AG04450 (cell line): Measurements from ENCODE around the gene NKX6-2. TPM values are rescaled to one million over a fixed set of nuclear protein-coding genes. Genes with fewer than 3 reads are reported as not detected.

Experiments
- CTCF ChIA-PET: fragments of 300-600, 350-600 bp; formaldehyde crosslinking; extraction: SDS; loops from one replicate; lab custom pipeline; 2022; ENCODE audit warnings: antibody characterized with exemption, inconsistent platforms; lab: Charles Lee
- POLR2A ChIA-PET: fragments of 350-600 bp; formaldehyde crosslinking; extraction: SDS; loops from one replicate; lab custom pipeline; 2021; ENCODE audit warnings: antibody characterized with exemption, inconsistent platforms; lab: Yijun Ruan, JAX
- DNase-seq: peaks from one replicate; pipeline ENCODE4 v3.0.0-alpha.2; 2011; ENCODE audit warnings: low read depth, low spot score
- H3K27ac ChIP-seq: one replicate; pipeline ENCODE4 v1.5.1; 2012; ENCODE audit warnings: low read depth, low read length, control low read depth
- H3K27me3 ChIP-seq: one replicate; pipeline ENCODE4 v1.6.0; 2012; ENCODE audit warnings: low read length; ENCODE audit not compliant: control insufficient read depth, insufficient read depth
- H3K4me3 ChIP-seq: 2 replicates; pipeline ENCODE4 v1.5.1; 2011; ENCODE audit warnings: mild to moderate bottlenecking, low read depth, low read length, control low read depth
- H3K9me3 ChIP-seq: 2 replicates; pipeline ENCODE4 v1.5.1; 2012; ENCODE audit warnings: low read length; ENCODE audit not compliant: control insufficient read depth, insufficient read depth
- CTCF ChIP-seq: IDR thresholded peaks from 2 replicates; pipeline ENCODE4 v1.5.1; 2011; ENCODE audit warnings: low read depth, low read length, control low read depth, inconsistent platforms
- polyA plus RNA-seq: library from polyadenylated mRNA; depleted of rRNA; stranded (reverse); fragments of >200 nt; gene quantifications from 2 replicates; pipeline ENCODE4 v1.2.3, GENCODE V29; 2011

Gene NKX6-2
- polyA plus RNA-seq, 1 experiment: not detected

GRCh38 chr10:132832186-132832969, 46.4 kb upstream of the NKX6-2 start:
- H3K9me3 ChIP-seq: peaks cover 35% of the 10 kb centered on the region
- ChIA-PET POLR2A (no interaction called here), CTCF (interaction anchor here (1.5 kb wide), 1 partner anchor 178 kb away, joined by 4 read pairs; no protein-coding TSS in a partner anchor)
- no peak overlapping the region for H3K27ac ChIP-seq
- peaks cover 20% of the 10 kb centered on the region for H3K27me3 ChIP-seq
- TF ChIP-seq CTCF: no peak
- DNase-seq: no peak
- no peak overlapping the region for H3K4me3 ChIP-seq

GRCh38 chr10:132829403-132829802, 43.5 kb upstream of the NKX6-2 start:
- Histone ChIP-seq H3K27ac (no peak overlapping the region), H3K4me3 (no peak overlapping the region), H3K9me3 (peaks cover 37% of the 10 kb centered on the region), H3K27me3 (peaks cover 20% of the 10 kb centered on the region)
- DNase-seq: no peak
- POLR2A ChIA-PET: no interaction called here
- CTCF ChIA-PET: no interaction called here
- no peak for TF ChIP-seq CTCF

DNA sequence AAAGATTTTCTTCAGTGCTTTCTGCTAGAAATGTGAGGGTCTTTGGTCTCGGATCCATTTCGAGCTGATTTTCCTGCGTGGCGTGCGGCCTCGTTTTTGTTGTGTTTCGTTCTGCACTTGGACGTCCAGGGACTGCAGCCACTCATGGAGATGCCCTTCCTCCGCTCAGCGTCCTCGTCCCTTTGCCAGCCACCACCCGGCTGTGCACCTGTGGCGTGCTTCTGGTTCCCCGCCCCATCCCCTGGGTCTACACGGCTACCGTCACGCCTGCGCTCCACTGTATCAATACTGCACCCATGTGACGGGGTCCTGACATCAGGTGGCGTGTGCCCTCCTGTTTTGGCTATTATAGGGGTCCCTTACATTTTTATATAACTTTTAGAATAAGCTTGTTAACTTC, 42.7 kb upstream of the NKX6-2 start:
- peaks cover 18% of the 10 kb centered on the region for H3K27me3 ChIP-seq
- POLR2A ChIA-PET: no interaction called here

DNA sequence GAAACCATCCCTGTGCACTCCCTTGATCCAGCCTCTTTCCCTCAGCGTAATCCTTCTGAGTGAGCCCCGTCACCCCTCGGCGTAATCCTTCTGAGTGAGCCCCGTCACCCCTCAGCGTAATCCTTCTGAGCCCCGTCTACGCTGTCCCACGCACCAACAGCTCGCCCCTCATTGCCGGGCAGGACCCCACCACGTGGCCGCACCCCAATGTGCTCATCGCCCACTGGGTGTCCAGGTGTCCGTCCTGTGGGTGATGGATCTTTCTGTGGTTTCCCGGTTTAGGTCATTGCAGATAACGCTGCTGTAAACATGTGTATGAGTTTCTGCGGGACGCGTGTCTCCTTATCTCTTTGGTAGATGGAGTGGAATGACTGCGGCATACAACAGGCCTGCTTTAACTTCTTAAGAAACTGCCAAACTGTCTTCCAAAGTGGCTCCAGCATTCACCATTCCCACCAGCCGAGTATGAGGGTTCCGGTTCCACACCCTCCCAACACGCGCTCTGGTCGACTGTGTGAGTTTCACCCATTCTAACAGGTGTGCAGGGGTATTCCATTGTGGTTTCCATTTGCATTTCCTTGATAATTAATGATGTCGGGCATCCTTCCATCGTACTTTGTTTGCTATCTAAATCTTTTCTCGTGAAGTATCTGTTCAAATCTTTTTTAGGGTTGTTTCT, 42.1 kb upstream of the NKX6-2 start:
- Histone ChIP-seq H3K4me3 (no peak overlapping the region), H3K27ac (no peak overlapping the region), H3K9me3 (peaks cover 36% of the 10 kb centered on the region), H3K27me3 (peaks cover 17% of the 10 kb centered on the region)
- no peak for DNase-seq
- TF ChIP-seq CTCF: no peak
- POLR2A ChIA-PET: no interaction called here
- CTCF ChIA-PET: no interaction called here

More for the DNA sequence above, 42.7 kb upstream of the NKX6-2 start:
- CTCF ChIA-PET: no interaction called here
- Histone ChIP-seq H3K27ac (no peak overlapping the region), H3K9me3 (peaks cover 36% of the 10 kb centered on the region), H3K4me3 (no peak overlapping the region)
- TF ChIP-seq CTCF: no peak
- no peak for DNase-seq

GRCh38 chr10:132827423-132827789, 41.5 kb upstream of the NKX6-2 start:
- H3K27ac ChIP-seq: no peak overlapping the region
- no peak for DNase-seq
- CTCF ChIA-PET: no interaction called here
- no peak for TF ChIP-seq CTCF
- POLR2A ChIA-PET: no interaction called here
- H3K27me3 ChIP-seq: peaks cover 13% of the 10 kb centered on the region
- H3K4me3 ChIP-seq: no peak overlapping the region
- H3K9me3 ChIP-seq: peaks cover 36% of the 10 kb centered on the region
